Stimulated activated CD8-positive, alpha-beta memory T cell treated with anti-CD3 and anti-CD28 coated beads, Interleukin-7, amount 100 ng/mL, for 1 hour (primary cell): ENCODE data around the gene CFAP20DC.
"Not testable (repeated sequence)": the region's sequence is repeated elsewhere in the genome, so short reads cannot be mapped to it uniquely, and the experiment has no call there.

Experiments
- DNase-seq, 2 donors: peaks; one replicate each; pipeline ENCODE4 v3.0.0-alpha.2; 2020; ENCODE audit warnings: low read depth in 2 of 2

CFAP20DC gene

GRCh38 chr3:58963928-58964503 is 85.8 kb downstream of the CFAP20DC start:
- DNase-seq = no peak

GRCh38 chr3:58962816-58963215 is 87.0 kb downstream of the CFAP20DC start:
- DNase-seq = no peak

- DNase-seq = no peak
Observed at GRCh38 chr3:58962040-58962651, 87.7 kb downstream of the CFAP20DC start.

GRCh38 chr3:58955308-58955707 is 94.5 kb downstream of the CFAP20DC start:
- no peak for DNase-seq

- DNase-seq = no peak
Observed at GRCh38 chr3:58953288-58953687, 96.5 kb downstream of the CFAP20DC start.

- DNase-seq = no peak
Observed at GRCh38 chr3:58952128-58952917, 97.5 kb downstream of the CFAP20DC start.

- DNase-seq = no peak
Observed at GRCh38 chr3:58948018-58948417, 101.8 kb downstream of the CFAP20DC start.

- no peak for DNase-seq
Observed at GRCh38 chr3:58946875-58947274, 103.0 kb downstream of the CFAP20DC start.

- DNase-seq = no peak
Observed at GRCh38 chr3:58938057-58938456, 111.8 kb downstream of the CFAP20DC start.

GRCh38 chr3:58924578-58924977 is 125.2 kb downstream of the CFAP20DC start:
- DNase-seq = no peak

GRCh38 chr3:58900386-58900785 is 149.4 kb downstream of the CFAP20DC start:
- no peak for DNase-seq

- no peak for DNase-seq
Observed at GRCh38 chr3:58899953-58900298, 149.9 kb downstream of the CFAP20DC start.

- DNase-seq = no peak
Observed at GRCh38 chr3:58899159-58899952, 150.5 kb downstream of the CFAP20DC start.

GRCh38 chr3:58898513-58898912 is 151.3 kb downstream of the CFAP20DC start:
- no peak for DNase-seq

GRCh38 chr3:58897646-58898045 is 152.2 kb downstream of the CFAP20DC start:
- no peak for DNase-seq

- not testable (repeated sequence) for DNase-seq
Observed at GRCh38 chr3:58895678-58896077, 154.1 kb downstream of the CFAP20DC start.

GRCh38 chr3:58892526-58892925 is 157.3 kb downstream of the CFAP20DC start:
- DNase-seq = not testable (repeated sequence)

GRCh38 chr3:58888087-58888486 is 161.7 kb downstream of the CFAP20DC start:
- no peak for DNase-seq

- no peak for DNase-seq
Observed at GRCh38 chr3:58884453-58884852, 165.4 kb downstream of the CFAP20DC start.

GRCh38 chr3:58880182-58880581 is 169.6 kb downstream of the CFAP20DC start:
- DNase-seq = no peak

GRCh38 chr3:58874795-58875194 is 175.0 kb downstream of the CFAP20DC start:
- DNase-seq = no peak

GRCh38 chr3:58874248-58874741 is 175.5 kb downstream of the CFAP20DC start:
- no peak for DNase-seq
